Fibroblast of the aortic adventitia (primary cell): ENCODE measurements around the gene GAREM2. TPM values are rescaled to one million over a fixed set of nuclear protein-coding genes. Genes with fewer than 3 reads are reported as not detected.

Source experiments
- DNase-seq: peaks from one replicate; pipeline ENCODE4 v3.0.0-alpha.2; 2010; ENCODE audit warnings: low read depth
- H3K4me3 ChIP-seq: 2 replicates; pipeline ENCODE4 v1.5.1; 2011; ENCODE audit warnings: low read depth, mild to moderate bottlenecking, control low read depth, low read length, moderate library complexity
- total RNA-seq: library from RNA; depleted of rRNA; stranded (reverse); fragments of >200 nt; gene quantifications from 2 replicates; pipeline ENCODE4 v1.2.3, GENCODE V29; 2012; ENCODE audit warnings: low replicate concordance
- TF ChIP-seq, protein P1 (sequence below): IDR thresholded peaks from 2 replicates; pipeline ENCODE4 v1.5.1; 2011; ENCODE audit warnings: mild to moderate bottlenecking, low read length, control low read depth, inconsistent platforms; ENCODE audit not compliant: insufficient read depth

The GAREM2 gene
- total RNA-seq, 1 donor: 2.4 TPM

- DNase-seq: no peak
These were observed 18.6 kb downstream of the GAREM2 start for GRCh38 chr2:26191316-26192159.

DNA sequence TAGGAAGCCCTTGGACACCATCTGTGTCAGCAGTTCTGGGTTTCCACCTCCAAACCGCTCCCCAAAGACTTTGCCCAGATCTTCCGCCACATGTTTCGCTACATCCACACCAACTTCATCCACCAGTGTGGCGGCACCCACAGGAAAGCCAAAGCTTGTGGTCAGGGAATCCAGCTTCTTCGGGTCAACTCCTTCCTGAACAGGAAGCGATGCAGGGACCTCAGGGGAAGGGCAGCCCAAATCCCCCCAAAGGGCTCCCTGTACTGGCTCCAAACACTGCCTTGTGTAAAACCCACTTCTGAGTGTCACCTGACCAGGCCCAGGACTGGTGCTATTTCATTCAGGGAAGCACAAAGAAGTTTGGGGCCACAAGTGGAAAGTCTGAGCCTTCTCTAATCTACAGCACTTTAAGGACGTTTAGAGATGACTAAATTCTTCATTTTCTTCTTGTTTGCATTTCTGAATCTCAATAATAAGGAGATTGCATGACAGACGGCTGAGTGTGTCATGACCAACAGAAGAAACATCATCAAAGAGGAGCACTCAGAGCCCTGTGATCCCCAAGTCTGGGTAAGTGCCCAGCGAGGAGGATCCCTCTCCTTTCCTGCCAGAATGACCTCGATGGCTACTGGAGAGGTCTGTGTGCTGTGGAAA, 20.8 kb downstream of the GAREM2 start:
- no peak for DNase-seq

More at GRCh38 chr2:26191316-26192159, 18.6 kb downstream of the GAREM2 start:
- no peak overlapping the region for H3K4me3 ChIP-seq
- TF ChIP-seq, protein P1, sequence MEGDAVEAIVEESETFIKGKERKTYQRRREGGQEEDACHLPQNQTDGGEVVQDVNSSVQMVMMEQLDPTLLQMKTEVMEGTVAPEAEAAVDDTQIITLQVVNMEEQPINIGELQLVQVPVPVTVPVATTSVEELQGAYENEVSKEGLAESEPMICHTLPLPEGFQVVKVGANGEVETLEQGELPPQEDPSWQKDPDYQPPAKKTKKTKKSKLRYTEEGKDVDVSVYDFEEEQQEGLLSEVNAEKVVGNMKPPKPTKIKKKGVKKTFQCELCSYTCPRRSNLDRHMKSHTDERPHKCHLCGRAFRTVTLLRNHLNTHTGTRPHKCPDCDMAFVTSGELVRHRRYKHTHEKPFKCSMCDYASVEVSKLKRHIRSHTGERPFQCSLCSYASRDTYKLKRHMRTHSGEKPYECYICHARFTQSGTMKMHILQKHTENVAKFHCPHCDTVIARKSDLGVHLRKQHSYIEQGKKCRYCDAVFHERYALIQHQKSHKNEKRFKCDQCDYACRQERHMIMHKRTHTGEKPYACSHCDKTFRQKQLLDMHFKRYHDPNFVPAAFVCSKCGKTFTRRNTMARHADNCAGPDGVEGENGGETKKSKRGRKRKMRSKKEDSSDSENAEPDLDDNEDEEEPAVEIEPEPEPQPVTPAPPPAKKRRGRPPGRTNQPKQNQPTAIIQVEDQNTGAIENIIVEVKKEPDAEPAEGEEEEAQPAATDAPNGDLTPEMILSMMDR: no peak

GRCh38 chr2:26195040-26195984, 22.4 kb downstream of the GAREM2 start:
- no peak for DNase-seq
- TF ChIP-seq, protein P1: no peak
- H3K4me3 ChIP-seq: no peak overlapping the region

More for the DNA sequence above, 20.8 kb downstream of the GAREM2 start:
- no peak overlapping the region for H3K4me3 ChIP-seq
- TF ChIP-seq, protein P1: no peak

DNA sequence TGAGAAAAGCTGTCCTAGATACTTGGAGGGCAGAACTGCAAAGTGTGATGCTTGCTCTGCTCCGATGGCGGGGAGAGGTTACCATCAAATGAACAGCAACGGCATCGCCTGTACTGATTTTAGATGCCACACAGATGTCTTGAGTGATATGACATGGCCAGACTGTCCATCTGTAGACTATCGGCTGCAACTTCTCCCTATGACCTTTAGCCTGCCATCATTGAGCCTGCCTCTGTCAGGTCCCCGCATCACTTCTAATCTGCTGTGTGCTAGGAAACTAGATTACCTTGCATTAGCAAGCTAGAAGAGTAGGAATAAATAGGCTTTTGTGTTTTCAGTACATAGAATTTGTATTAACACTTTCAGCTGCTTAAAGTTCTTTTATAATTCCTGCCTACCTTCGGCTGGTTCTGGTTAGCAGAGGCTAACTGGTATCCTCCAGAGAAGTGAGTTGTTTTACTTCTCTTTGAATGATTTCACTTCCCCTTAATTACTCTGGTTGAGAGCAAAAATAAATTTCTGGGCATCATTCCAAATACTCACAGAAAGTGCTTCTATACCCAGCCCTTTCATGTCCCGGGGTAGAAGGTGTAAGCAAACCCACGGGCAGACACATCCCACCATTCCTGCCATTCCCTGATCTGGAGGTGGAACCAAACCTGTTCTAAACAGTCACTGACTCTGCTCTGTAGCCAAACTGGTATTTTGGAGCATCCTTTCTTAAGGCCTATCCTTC, 24.0 kb downstream of the GAREM2 start:
- no peak for DNase-seq
- H3K4me3 ChIP-seq: no peak overlapping the region
- TF ChIP-seq, protein P1: no peak

DNA sequence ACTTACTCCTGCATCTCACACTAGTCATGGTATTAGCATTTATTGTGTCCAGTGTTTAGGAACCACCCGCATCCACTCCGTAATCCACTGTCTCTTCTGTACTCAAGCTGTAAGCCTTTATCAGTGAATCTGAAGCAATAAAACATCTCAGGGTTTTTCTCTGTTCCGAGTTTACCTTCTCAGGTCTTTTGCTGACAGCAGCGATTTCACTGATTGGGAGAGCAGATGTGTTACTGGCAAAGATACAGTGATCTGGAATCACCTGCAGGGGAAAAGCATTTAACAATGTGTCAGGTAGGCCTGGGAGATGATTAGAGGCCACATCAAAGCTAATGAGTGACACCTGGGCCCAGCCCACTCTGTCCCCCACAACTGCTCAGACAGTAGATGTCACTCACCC, 24.6 kb downstream of the GAREM2 start:
- DNase-seq: no peak
- H3K4me3 ChIP-seq: no peak overlapping the region
- TF ChIP-seq, protein P1: no peak
